GM12878 (cell line): ENCODE results near the gene ARHGAP26. TPM values are rescaled to one million over a fixed set of nuclear protein-coding genes. Genes with fewer than 3 reads are reported as not detected.
A peak's percentile ranks its signal among the peaks of the same experiment; 100 is the strongest.

Experiments
- CBX5 ChIP-seq: sonication (generic); IDR thresholded peaks from 2 replicates; pipeline ENCODE4 v1.6.1; 2016; ENCODE audit warnings: low read depth, moderate library complexity, mild to moderate bottlenecking, inconsistent platforms
- CHD4 ChIP-seq: fragments of 200-600 bp; sonication (generic); IDR thresholded peaks from 2 replicates; pipeline ENCODE4 v1.6.1; 2016; ENCODE audit warnings: mild to moderate bottlenecking
- GATAD2B ChIP-seq: fragments of 450-650 bp; conservative IDR thresholded peaks from 2 replicates; pipeline ENCODE4 v1.6.1; 2017; ENCODE audit warnings: low read depth, mild to moderate bottlenecking, moderate library complexity
- IKZF1 ChIP-seq: fragments of 450-650 bp; conservative IDR thresholded peaks from 2 replicates; pipeline ENCODE4 v1.6.1; 2017; ENCODE audit warnings: antibody characterized with exemption, mild to moderate bottlenecking
- LARP7 ChIP-seq: fragments of 450-650 bp; IDR thresholded peaks from 2 replicates; pipeline ENCODE4 v1.6.1; 2017; ENCODE audit warnings: mild to moderate bottlenecking
- MYB ChIP-seq: fragments of 150-350 bp; IDR thresholded peaks from 2 replicates; pipeline ENCODE4 v1.6.1; 2014; ENCODE audit warnings: mild to moderate bottlenecking, low read depth, low read length, borderline replicate concordance
- NBN ChIP-seq: fragments of 450-650 bp; IDR thresholded peaks from 2 replicates; pipeline ENCODE4 v1.6.1; 2016
- NR2F1 ChIP-seq: fragments of 450-650 bp; conservative IDR thresholded peaks from 2 replicates; pipeline ENCODE4 v1.6.1; 2017; ENCODE audit warnings: mild to moderate bottlenecking
- POLR2AphosphoS2 ChIP-seq: IDR thresholded peaks from 2 replicates; pipeline ENCODE4 v1.6.1; 2011; ENCODE audit warnings: low read depth, mild to moderate bottlenecking, low read length, improper control_type of control experiment, moderate library complexity
- POLR2AphosphoS5 ChIP-seq: IDR thresholded peaks from 2 replicates; pipeline ENCODE4 v1.6.1; 2011; ENCODE audit warnings: mild to moderate bottlenecking, low read length, inconsistent platforms
- RB1 ChIP-seq: fragments of 450-650 bp; formaldehyde crosslinking; IDR thresholded peaks from 2 replicates; pipeline ENCODE4 v1.6.1; 2017; ENCODE audit warnings: mild to moderate bottlenecking, borderline replicate concordance
- STAT1 ChIP-seq: fragments of 450-650 bp; conservative IDR thresholded peaks from 2 replicates; pipeline ENCODE4 v1.6.1; 2014; ENCODE audit warnings: antibody characterized with exemption, mild to moderate bottlenecking
- YBX1 ChIP-seq: fragments of 450-650 bp; IDR thresholded peaks from 2 replicates; pipeline ENCODE4 v1.6.1; 2016; ENCODE audit warnings: antibody characterized with exemption
- ZBTB4 ChIP-seq: fragments of 450-650 bp; formaldehyde crosslinking; IDR thresholded peaks from 2 replicates; pipeline ENCODE4 v1.4.0; 2022; ENCODE audit warnings: mild to moderate bottlenecking, moderate library complexity
- polyA plus RNA-seq, 11 experiments: library from polyadenylated mRNA; depleted of rRNA in 4 of 11; unstranded in 6 of 11; stranded (reverse) in 5 of 11; fragments of >200 nt; fragmentation: Nextera tagmentation in 4 of 11; fragmentation: Illumina TruSeq in 1 of 11; extraction: Ambion mirVana in 4 of 11; extraction: Trizol in 1 of 11; gene quantifications; 1 replicate in 1 of 11; 2 replicates in 10 of 11; pipeline versions ENCODE4 v1.2.1 to v1.2.3, GENCODE V29; 2011 to 2016; ENCODE audit warnings: inconsistent platforms in 2 of 11, missing spikeins in 2 of 11, low read depth in 1 of 11
- total RNA-seq, 4 experiments: library from RNA; depleted of rRNA in 3 of 4; stranded (reverse); fragments of >200 nt in 3 of 4; fragmentation: Illumina TruSeq in 1 of 4; extraction: Trizol in 1 of 4; gene quantifications; 2 replicates each; pipeline versions ENCODE4 v1.2.1 to v1.2.3, GENCODE V29; 2013 to 2021
- TF ChIP-seq, protein P1 (sequence below): IDR thresholded peaks from 2 replicates; pipeline ENCODE4 v1.6.1; 2011; ENCODE audit warnings: low read depth, low read length, improper control_type of control experiment, borderline replicate concordance
- TF ChIP-seq, protein P2 (sequence below): IDR thresholded peaks from 2 replicates; pipeline ENCODE4 v1.6.1; 2012; ENCODE audit warnings: low read depth, low read length, improper control_type of control experiment

The ARHGAP26 gene
- total and polyA plus RNA-seq, 10 of the 15 experiments (the other 5 are each of a cell fraction or from before 2014, with no cell fraction given), result 9.4 to 41.5 (median 19.3) TPM

- TF ChIP-seq, protein P1, sequence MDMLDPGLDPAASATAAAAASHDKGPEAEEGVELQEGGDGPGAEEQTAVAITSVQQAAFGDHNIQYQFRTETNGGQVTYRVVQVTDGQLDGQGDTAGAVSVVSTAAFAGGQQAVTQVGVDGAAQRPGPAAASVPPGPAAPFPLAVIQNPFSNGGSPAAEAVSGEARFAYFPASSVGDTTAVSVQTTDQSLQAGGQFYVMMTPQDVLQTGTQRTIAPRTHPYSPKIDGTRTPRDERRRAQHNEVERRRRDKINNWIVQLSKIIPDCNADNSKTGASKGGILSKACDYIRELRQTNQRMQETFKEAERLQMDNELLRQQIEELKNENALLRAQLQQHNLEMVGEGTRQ, result no peak
- TF ChIP-seq STAT1 (no peak), POLR2AphosphoS2 (no peak), POLR2AphosphoS5 (no peak), ZBTB4 (CRISPR knock-in tag) (no peak), GATAD2B (no peak), MYB (no peak), CBX5 (no peak), LARP7 (no peak), YBX1 (no peak), NR2F1 (no peak), IKZF1 (no peak), NBN (0 out of 2 replicates have a peak, but pooled peaks have one; percentile 16), CHD4 (no peak), RB1 (no peak)
- TF ChIP-seq, protein P2, sequence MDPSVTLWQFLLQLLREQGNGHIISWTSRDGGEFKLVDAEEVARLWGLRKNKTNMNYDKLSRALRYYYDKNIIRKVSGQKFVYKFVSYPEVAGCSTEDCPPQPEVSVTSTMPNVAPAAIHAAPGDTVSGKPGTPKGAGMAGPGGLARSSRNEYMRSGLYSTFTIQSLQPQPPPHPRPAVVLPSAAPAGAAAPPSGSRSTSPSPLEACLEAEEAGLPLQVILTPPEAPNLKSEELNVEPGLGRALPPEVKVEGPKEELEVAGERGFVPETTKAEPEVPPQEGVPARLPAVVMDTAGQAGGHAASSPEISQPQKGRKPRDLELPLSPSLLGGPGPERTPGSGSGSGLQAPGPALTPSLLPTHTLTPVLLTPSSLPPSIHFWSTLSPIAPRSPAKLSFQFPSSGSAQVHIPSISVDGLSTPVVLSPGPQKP, result no peak
Observed at GRCh38 chr5:143029293-143029692, 259.1 kb downstream of the ARHGAP26 start (continued).
